Mucosa of descending colon (tissue), 3 donors: ENCODE data around the gene PDCD2L. TPM values are rescaled to one million over a fixed set of nuclear protein-coding genes. Genes with fewer than 3 reads are reported as not detected.
"Not testable (repeated sequence)": the region's sequence is repeated elsewhere in the genome, so short reads cannot be mapped to it uniquely, and the experiment has no call there.

Experiments used
- ATAC-seq: fragments of 200-7000 bp; cut with Tn5 transposase; one replicate; pipeline ENCODE4 v1.9.1; 2020; ENCODE audit warnings: mild to moderate bottlenecking, moderate library complexity
- DNase-seq, 3 donors: peaks; one replicate each; pipeline ENCODE4 v3.0.0-alpha.2; 2020
- H3K36me3 ChIP-seq: fragments of 200-600 bp; one replicate; pipeline ENCODE4 v1.8.0; 2021; ENCODE audit warnings: low read depth, mild to moderate bottlenecking
- H3K4me1 ChIP-seq: fragments of 200-600 bp; one replicate; pipeline ENCODE4 v1.8.0; 2021; ENCODE audit warnings: low read depth, mild to moderate bottlenecking
- H3K4me3 ChIP-seq: fragments of 200-600 bp; one replicate; pipeline ENCODE4 v1.8.0; 2021; ENCODE audit warnings: mild to moderate bottlenecking
- H3K9me3 ChIP-seq: fragments of 200-600 bp; one replicate; pipeline ENCODE4 v1.8.0; 2021; ENCODE audit warnings: mild to moderate bottlenecking
- CTCF ChIP-seq: fragments of 200-600 bp; IDR thresholded peaks from one replicate; pipeline ENCODE4 v1.8.0; 2022; ENCODE audit warnings: antibody characterized with exemption, mild to moderate bottlenecking
- intact Hi-C, 2 donors: fragments of 100-400 bp; cut with DNase I in 1 of 2; cut with micrococcal nuclease in 1 of 2; formaldehyde crosslinking; loops; one replicate each; pipeline versions ENCODE4 v1.11.0 to v1.11.1; 2022; cut with DNase I, micrococcal nuclease
- total RNA-seq, 3 donors: library from RNA; stranded (reverse); fragmentation: NEBNext Ultra II Directional in 2 of 3; extraction: Animal tissue kit (Norgen Biotek cat#: 25700) in 2 of 3; gene quantifications; one replicate each; pipeline versions ENCODE4 v1.2.1 to v1.2.4, GENCODE V29; 2021 to 2023
- donor health status: DM: no; HTN: no; CAD: no; lungs with moderate emphysema.
- donor health status: DM: no; HTN: no; CAD: no.
- donor health status: DM: no; HTN: yes; CAD: no.

Gene PDCD2L
- total RNA-seq, 3 donors from 2014 or later = 6.4 to 10.5 (median 8.1) TPM

- DNase-seq = no peak
- no peak for ATAC-seq
Measured at GRCh38 chr19:34381399-34382251, 22.6 kb upstream of the PDCD2L start.

DNA sequence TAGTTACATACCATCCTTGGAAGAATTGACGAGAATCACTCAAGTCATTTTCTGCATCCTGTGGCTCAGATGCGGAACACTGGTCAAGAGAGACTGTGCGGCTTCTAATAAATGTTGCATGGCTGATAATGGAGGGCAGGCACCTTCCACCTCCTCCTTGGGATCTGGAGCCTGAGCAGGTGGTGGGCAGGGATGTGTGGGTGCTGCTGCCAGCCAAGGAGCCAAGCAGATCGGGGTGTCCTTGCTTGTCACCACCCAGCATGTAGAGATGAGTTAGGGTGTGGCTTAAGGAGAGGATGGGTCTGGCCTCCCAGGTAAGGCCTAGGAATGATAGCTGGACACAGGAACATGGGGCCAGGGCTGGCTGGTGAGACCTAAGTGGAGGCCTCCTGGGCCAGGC lies 21.7 kb upstream of the PDCD2L start:
- Histone ChIP-seq H3K4me3 (no peak overlapping the region), H3K4me1 (no peaks in the 10 kb centered on the region), H3K9me3 (no peaks in the 10 kb centered on the region), H3K36me3 (peaks cover 5% of the 10 kb centered on the region)
- intact Hi-C loops = no loop called here
- DNase-seq (no peak), ATAC-seq (no peak)
- no peak for TF ChIP-seq CTCF

More at GRCh38 chr19:34381399-34382251, 22.6 kb upstream of the PDCD2L start:
- Histone ChIP-seq H3K9me3 (no peaks in the 10 kb centered on the region), H3K36me3 (peaks cover 5% of the 10 kb centered on the region), H3K4me1 (no peaks in the 10 kb centered on the region), H3K4me3 (no peak overlapping the region)
- intact Hi-C loops = no loop called here
- TF ChIP-seq CTCF = no peak

GRCh38 chr19:34383599-34383998 lies 20.6 kb upstream of the PDCD2L start:
- no peak for ATAC-seq

DNA sequence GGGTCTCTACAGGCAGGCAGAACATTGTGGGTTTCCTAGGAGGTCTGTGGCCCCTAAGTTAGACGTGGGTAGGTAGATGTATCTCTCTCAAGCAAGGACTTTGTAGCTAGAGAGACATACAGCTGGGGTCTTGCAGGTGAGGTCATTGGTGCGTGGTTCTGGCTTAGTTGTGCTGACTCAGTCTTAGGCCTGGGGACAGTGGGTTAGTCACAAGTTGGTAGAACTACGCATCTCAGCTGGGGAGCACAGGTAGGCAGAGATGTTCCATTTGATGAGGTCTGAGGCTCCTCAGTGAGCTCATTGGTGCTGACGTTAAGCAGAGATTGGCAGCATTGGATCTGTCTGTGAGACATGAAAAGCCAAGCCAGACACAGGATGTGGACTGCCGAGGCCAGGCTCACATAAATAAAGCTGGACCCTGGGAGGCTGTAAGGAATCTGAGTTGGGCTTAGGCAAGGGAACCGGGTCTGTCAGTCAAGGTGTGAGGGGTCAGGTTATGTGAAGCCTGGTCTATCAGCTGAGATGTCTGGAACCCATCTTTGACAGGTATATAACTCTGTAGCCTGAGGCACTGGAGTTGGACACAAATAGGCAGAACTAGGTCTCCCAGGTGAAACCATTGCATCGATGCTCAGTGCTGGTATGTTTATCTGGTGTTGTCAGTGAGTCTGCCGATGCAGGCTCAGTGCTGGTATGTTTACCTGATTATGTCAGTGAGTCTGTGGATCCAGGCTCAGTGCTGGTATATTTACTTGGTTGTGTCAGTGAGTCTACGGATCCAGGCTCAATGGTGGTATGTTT lies 17.4 kb upstream of the PDCD2L start:
- TF ChIP-seq CTCF = no peak
- intact Hi-C loops = no loop called here
- Histone ChIP-seq H3K4me3 (no peak overlapping the region), H3K4me1 (no peaks in the 10 kb centered on the region), H3K36me3 (peaks cover 3% of the 10 kb centered on the region), H3K9me3 (no peaks in the 10 kb centered on the region)
- ATAC-seq (no peak), DNase-seq (no peak)

More at GRCh38 chr19:34383599-34383998, 20.6 kb upstream of the PDCD2L start:
- intact Hi-C loops = no loop called here
- no peaks in the 10 kb centered on the region for H3K4me1 ChIP-seq
- H3K36me3 ChIP-seq = peaks cover 5% of the 10 kb centered on the region
- TF ChIP-seq CTCF = no peak
- H3K9me3 ChIP-seq = no peaks in the 10 kb centered on the region
- no peak overlapping the region for H3K4me3 ChIP-seq
- no peak for DNase-seq

DNA sequence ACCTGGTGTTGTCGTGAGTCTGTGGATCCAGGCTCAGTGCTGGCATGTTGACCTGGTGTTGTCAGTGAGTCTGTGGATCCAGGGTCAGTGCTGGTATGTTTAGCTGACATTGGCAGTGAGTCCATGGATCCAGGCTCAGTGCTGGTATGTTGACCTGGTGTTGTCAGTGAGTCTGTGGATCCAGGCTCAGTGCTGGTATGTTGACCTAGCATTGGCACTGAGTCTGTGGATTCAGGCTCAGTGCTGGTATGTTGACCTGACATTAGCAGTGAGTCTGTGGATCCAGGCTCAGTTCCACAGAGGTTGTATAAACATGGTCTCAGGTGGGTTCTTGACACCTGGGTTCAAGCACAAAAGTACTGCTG lies 16.8 kb upstream of the PDCD2L start:
- ATAC-seq (no peak), DNase-seq (no peak)
- Histone ChIP-seq H3K4me3 (no peak overlapping the region), H3K9me3 (no peaks in the 10 kb centered on the region), H3K36me3 (peaks cover 3% of the 10 kb centered on the region), H3K4me1 (no peaks in the 10 kb centered on the region)
- TF ChIP-seq CTCF = no peak
- intact Hi-C loops = no loop called here

DNA sequence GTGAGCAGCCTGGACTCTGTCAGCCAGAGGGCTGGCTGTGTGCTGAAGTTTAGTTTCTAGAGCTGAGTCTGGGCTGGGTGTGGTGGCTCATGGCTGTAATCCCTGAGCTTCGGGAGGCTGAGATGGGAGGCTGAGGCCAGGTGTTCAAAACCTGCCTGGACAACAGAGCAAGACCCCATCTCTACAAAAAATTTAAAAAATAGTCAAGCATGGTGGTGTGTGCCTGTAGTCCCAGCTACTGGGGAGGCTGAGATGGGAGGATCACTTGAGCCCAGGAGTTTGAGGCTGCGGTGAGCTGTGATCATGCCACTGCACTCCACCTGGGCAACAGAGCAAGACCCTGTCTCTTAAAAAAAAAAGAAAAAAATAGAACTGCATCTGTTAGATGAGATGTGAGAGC lies 15.5 kb upstream of the PDCD2L start:
- ATAC-seq, intact Hi-C loops: not testable (repeated sequence)

More for the DNA sequence above, 15.5 kb upstream of the PDCD2L start:
- DNase-seq, H3K4me3 ChIP-seq, H3K9me3 ChIP-seq, H3K4me1 ChIP-seq, H3K36me3 ChIP-seq: not testable (repeated sequence)
